Measurements from ENCODE around the gene SLC24A2.

SLC24A2 gene

DNA sequence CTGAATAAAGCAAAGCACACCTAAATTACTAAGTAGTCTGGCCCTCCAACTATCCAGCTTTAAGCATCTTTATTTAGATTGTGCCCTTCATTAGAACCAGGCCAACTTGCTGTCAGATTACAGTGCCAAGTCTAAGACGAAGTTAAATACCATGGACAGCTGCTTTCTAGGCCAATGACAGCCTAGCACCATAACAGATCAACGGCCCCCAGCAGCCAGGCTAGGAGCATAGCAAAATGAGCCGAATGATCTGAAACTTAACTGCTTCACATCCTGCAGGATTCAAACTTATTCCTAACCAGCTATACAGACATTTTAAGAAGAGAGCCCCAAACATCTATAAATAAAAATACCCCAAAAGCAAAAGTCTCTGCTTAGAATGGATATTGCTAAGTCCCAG is 6.8 kb downstream of the SLC24A2 start:
- H3K9me3 ChIP-seq (replicated peaks; ENCODE audit: insufficient read depth, low read length) = no peaks in the 10 kb centered on the region
- no peaks in the 10 kb centered on the region for H4K20me1 ChIP-seq (ENCODE audit: insufficient read depth, low read length)
- H3K79me2 ChIP-seq (ENCODE audit: low read length) = no peaks in the 10 kb centered on the region
- no peak overlapping the region for H3K9ac ChIP-seq (ENCODE audit: low read length)
- DNase-seq = no peak
- H3K27ac ChIP-seq (ENCODE audit: low read length) = no peak overlapping the region
- H3F3A ChIP-seq (ENCODE audit: insufficient read depth, low read length) = no peaks in the 10 kb centered on the region
- no peak overlapping the region for H3K4me2 ChIP-seq (ENCODE audit: low read depth, low read length)
- no peaks in the 10 kb centered on the region for H3K4me1 ChIP-seq (ENCODE audit: low read length)
- no peaks in the 10 kb centered on the region for H3K36me3 ChIP-seq (replicated peaks; ENCODE audit: insufficient read depth, low read length)
- no peak overlapping the region for H2AFZ ChIP-seq (ENCODE audit: low read length)
- H3K27me3 ChIP-seq (replicated peaks; ENCODE audit: insufficient read depth, low read length) = no peaks in the 10 kb centered on the region
- TF ChIP-seq EZH2phosphoT487 (IDR thresholded peaks at IDR 0.05; ENCODE audit: low read length) (no peak), EZH2 (optimal IDR thresholded peaks at IDR 0.05; ENCODE audit: low read depth, low read length) (no peak)
- TF ChIP-seq, protein P1, sequence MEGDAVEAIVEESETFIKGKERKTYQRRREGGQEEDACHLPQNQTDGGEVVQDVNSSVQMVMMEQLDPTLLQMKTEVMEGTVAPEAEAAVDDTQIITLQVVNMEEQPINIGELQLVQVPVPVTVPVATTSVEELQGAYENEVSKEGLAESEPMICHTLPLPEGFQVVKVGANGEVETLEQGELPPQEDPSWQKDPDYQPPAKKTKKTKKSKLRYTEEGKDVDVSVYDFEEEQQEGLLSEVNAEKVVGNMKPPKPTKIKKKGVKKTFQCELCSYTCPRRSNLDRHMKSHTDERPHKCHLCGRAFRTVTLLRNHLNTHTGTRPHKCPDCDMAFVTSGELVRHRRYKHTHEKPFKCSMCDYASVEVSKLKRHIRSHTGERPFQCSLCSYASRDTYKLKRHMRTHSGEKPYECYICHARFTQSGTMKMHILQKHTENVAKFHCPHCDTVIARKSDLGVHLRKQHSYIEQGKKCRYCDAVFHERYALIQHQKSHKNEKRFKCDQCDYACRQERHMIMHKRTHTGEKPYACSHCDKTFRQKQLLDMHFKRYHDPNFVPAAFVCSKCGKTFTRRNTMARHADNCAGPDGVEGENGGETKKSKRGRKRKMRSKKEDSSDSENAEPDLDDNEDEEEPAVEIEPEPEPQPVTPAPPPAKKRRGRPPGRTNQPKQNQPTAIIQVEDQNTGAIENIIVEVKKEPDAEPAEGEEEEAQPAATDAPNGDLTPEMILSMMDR (IDR thresholded peaks at IDR 0.05; ENCODE audit: low read length) = no peak
- H3K9me2 ChIP-seq (replicated peaks; ENCODE audit: insufficient read depth, low read length) = no peaks in the 10 kb centered on the region
- no peak overlapping the region for H3K4me3 ChIP-seq (ENCODE audit: low read length)

DNA sequence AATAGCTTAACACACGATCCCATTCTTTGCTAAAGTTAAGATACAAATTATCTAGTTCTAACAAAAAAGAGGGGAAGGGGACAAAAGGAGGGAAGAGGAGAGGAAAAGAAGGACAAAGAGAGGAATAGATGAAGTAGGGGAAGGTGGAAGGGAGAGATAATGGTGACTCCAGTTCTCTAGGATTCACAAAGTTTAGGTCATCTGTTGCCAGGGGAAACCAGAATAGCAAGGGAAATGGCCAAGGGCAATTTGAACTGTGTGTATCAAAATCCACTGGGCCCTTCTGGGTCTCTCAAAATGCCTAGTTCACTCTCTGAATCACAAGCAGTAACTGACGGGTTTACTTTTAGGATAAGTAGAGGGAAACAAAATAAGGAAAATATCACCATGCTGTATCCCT is 7.6 kb downstream of the SLC24A2 start:
- Histone ChIP-seq H3K9me2 (replicated peaks; ENCODE audit: insufficient read depth, low read length) (no peaks in the 10 kb centered on the region), H3K9ac (ENCODE audit: low read length) (no peak overlapping the region), H3K9me3 (replicated peaks; ENCODE audit: insufficient read depth, low read length) (no peaks in the 10 kb centered on the region), H3K4me3 (ENCODE audit: low read length) (no peak overlapping the region), H3K79me2 (ENCODE audit: low read length) (no peaks in the 10 kb centered on the region), H3K27ac (ENCODE audit: low read length) (no peak overlapping the region), H3K36me3 (replicated peaks; ENCODE audit: insufficient read depth, low read length) (no peaks in the 10 kb centered on the region), H3K4me1 (ENCODE audit: low read length) (no peaks in the 10 kb centered on the region), H3K27me3 (replicated peaks; ENCODE audit: insufficient read depth, low read length) (no peaks in the 10 kb centered on the region), H3F3A (ENCODE audit: insufficient read depth, low read length) (no peaks in the 10 kb centered on the region), H2AFZ (ENCODE audit: low read length) (no peak overlapping the region), H4K20me1 (ENCODE audit: insufficient read depth, low read length) (no peaks in the 10 kb centered on the region), H3K4me2 (ENCODE audit: low read depth, low read length) (no peak overlapping the region)
- TF ChIP-seq, protein P1 (IDR thresholded peaks at IDR 0.05; ENCODE audit: low read length) = no peak
- no peak for TF ChIP-seq EZH2 (optimal IDR thresholded peaks at IDR 0.05; ENCODE audit: low read depth, low read length)
- no peak for TF ChIP-seq EZH2phosphoT487 (IDR thresholded peaks at IDR 0.05; ENCODE audit: low read length)
- DNase-seq = no peak

DNA sequence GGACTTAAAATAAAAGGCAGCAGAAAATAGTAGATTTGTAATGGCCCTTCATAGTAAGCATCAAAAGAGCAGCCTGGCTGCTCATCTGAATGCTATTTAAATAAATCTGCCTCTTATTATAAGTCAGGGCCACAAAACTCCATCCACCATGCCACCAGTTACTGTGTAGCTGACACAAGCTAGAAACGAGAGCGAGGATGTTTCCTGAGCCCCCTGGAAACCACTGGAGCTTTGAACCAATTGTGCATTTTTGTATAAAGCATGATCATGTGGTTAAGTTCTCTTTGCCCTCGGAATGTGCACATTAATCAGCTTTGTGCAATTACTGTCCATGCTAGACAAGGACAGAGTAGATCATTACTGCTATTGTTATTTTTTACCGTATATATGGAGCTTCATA is 17.4 kb downstream of the SLC24A2 start:
- H3K9me2 ChIP-seq (replicated peaks; ENCODE audit: insufficient read depth, low read length) = no peaks in the 10 kb centered on the region
- no peaks in the 10 kb centered on the region for H3K27me3 ChIP-seq (replicated peaks; ENCODE audit: insufficient read depth, low read length)
- H3K36me3 ChIP-seq (replicated peaks; ENCODE audit: insufficient read depth, low read length) = no peaks in the 10 kb centered on the region
- DNase-seq = no peak
- no peaks in the 10 kb centered on the region for H3K4me1 ChIP-seq (ENCODE audit: low read length)
- no peak overlapping the region for H3K4me2 ChIP-seq (ENCODE audit: low read depth, low read length)
- H2AFZ ChIP-seq (ENCODE audit: low read length) = no peak overlapping the region
- no peak overlapping the region for H3K4me3 ChIP-seq (ENCODE audit: low read length)
- no peak overlapping the region for H3K9ac ChIP-seq (ENCODE audit: low read length)
- no peaks in the 10 kb centered on the region for H3K79me2 ChIP-seq (ENCODE audit: low read length)
- no peaks in the 10 kb centered on the region for H4K20me1 ChIP-seq (ENCODE audit: insufficient read depth, low read length)
- no peak overlapping the region for H3K27ac ChIP-seq (ENCODE audit: low read length)
- H3F3A ChIP-seq (ENCODE audit: insufficient read depth, low read length) = no peaks in the 10 kb centered on the region
- H3K9me3 ChIP-seq (replicated peaks; ENCODE audit: insufficient read depth, low read length) = no peaks in the 10 kb centered on the region
- TF ChIP-seq, protein P1 (IDR thresholded peaks at IDR 0.05; ENCODE audit: low read length) = no peak
- TF ChIP-seq EZH2phosphoT487 (IDR thresholded peaks at IDR 0.05; ENCODE audit: low read length) (no peak), EZH2 (optimal IDR thresholded peaks at IDR 0.05; ENCODE audit: low read depth, low read length) (no peak)

Data from MM.1S (cell line).